ENCODE results near the gene PEX10.

PEX10 gene

DNA sequence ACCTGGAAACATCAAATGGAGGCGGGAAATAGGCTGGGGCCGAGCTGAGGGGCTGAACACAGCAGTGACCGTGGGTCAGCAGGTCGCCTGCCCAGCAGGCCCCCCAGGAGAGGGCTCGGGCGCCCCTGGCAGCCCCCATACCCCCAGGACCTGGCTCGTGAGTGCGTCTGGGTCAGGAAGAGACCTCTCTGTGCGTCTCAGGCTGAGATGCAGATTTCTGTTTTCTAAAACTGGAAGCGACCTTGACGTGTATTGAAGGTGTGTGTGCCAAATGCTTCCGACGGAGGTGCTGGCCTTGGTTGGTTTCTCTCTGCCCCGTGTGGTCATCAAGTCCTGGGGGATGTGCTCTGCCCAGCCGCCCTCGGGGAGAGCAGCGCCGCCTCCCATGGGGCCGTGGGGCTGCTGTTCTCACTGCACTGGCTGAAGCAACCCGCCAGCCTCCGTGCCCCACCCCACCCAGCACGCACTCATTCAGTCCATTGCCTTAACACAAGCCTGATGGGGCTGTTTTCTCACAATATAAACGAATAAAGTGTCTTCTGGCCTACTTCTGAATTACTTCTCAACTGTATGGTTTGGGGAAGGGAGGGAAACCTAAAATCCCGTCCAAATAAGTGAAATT is 7.4 kb downstream of the PEX10 start:
- no peak for DNase-seq (ENCODE audit: low read depth in 2 of 2)

DNA sequence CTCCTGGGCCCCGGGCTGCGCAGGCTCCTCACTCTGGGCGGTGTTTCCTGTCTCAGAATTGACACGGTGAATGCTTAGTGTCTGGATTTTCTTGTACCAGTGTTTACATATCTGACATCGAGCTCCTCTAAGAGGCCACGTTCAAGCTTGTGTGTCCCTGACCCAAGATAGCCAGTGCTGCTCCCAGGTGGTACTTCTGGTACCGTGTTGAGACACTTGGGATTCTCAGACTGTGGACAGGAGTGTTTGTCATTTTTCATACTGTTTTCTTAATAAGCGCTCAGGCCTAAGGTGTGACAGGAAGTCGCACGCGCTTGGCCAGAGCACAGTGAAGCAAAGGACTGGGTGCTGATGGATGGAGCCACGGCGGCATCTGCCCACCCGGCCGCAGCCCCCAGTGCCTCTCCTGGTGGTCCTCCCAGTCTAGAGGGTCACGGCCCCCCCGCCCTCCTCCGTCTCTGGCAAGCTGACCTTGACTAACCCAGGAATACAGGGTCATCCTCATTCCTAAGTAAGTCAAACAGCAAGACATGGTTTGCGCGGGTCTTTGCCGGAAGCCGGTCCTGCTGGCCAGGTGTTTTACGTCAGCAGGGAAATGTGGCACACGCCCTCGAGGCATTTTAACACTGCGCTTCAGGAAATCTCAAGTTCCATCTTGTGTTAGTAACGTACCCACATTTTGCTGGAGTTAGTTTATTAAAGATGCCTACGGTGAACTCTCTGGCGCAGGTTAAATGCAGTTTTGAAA is 8.0 kb downstream of the PEX10 start:
- no peak for DNase-seq (ENCODE audit: low read depth in 2 of 2)

DNA sequence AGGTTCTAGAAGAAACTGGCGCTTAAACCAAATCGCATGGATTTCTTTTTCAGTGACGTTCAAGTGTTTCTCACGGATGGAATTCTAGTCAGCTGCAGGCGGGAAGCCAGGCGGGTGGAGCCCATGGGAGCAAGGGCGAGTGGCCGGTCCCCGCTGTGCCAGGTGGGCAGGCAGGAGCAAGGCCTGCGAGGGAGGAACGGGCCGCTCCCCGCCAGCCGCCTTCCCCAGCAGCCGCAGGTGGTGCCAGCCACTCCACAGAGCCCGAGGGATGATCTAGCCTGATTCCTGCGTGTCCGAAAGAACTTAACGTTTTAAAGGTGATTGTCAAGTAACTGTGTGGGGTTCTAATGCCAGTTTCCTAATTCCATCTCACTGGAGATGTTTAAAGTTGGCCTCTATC is 9.1 kb downstream of the PEX10 start:
- DNase-seq (ENCODE audit: low read depth in 2 of 2), result no peak

DNA sequence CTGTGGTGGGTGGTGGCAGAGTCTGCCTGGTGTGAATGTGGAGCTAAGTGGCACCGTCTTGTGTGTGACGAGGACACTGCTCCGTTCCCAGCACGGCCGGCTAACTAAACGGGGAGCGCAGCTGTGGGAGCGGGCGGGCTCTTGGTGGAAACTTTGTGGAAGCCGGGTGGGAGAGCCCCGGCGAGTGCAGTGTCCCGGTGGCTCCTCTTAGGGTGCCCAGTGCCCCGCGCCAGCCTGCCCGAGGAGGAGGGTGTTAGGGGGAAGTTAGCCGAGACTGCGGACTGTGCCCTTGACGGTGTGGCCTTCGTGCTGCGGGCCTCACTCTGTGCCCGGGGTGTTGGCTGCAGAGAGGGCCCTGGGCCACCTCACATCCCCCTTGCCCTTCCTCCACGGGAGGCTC is 9.9 kb downstream of the PEX10 start:
- no peak for DNase-seq (ENCODE audit: low read depth in 2 of 2)

- no peak for DNase-seq (ENCODE audit: low read depth in 2 of 2)
Measured at GRCh38 chr1:2400950-2401649, 11.3 kb downstream of the PEX10 start.

DNA sequence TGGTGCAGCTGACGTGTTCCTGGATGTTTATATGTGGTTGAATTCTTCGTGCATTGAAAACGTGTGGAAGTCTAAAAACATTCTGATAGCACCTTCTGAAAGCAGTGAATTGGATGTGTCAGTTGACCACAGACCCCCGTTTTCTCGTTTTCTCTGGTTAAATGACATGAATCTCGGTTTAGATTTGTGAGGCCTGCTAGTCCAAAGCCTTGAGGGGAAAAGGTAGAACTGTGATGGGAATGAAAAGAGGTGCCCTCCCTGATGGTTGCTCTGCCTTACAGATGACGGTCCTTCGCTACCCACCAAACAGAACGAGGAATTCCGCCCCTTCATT is 11.8 kb downstream of the PEX10 start:
- no peak for DNase-seq (ENCODE audit: low read depth in 2 of 2)

DNA sequence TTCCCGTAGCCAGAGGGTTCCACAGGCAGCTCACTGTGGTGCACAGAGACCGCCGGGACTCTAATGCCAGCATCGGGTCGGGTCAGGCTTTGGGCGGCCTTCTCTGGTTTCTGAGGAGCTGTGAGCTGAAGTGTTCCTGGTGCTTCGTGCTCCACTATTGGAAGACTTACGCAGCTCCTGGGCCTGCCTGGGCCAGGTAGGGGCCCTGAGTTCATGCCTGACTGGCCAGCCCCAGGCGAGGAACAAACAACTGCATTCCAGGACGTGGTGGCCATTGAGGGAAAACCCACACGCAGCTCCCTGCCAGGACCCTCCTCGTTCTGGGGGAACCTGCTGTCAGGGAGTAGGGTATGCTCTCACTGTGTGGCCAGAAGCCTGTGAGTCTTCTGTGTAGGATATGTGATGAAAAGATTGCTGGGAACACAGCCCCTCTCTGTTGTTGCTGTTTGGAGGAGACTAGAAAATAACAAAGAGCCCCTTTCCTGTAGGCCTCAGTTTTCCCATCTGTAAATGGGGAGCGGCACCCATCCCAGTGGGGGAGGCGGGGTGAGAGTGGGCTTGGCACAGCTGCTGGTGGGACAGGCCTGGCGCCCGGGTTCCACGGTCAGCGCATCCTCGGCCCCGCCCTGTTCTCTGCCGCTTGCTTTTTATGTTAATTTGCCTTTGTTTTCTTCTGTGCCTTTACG is 12.3 kb downstream of the PEX10 start:
- DNase-seq (ENCODE audit: low read depth in 2 of 2), result no peak

DNA sequence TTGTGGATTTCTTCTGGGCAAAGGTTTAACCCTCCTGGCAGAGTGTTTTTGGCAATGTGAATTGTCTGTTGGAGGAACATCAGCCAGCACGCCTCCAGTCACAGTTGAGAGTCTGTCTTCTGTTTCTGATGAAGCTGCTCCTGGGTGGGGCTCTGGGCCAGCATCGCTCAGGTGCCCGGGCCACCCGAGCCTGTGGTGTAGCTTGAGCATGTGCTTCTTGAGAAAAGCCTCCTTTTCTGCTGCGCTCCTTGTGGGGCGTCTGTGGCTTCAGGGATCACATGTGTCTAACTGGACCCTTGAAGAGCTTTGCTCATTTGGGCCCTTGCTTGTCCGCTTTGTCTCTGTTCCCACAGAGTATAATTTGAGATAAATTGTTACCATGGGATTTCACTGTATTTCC is 13.5 kb downstream of the PEX10 start:
- DNase-seq (ENCODE audit: low read depth in 2 of 2), result no peak

GRCh38 chr1:2397007-2397679 is 15.2 kb downstream of the PEX10 start:
- no peak for DNase-seq (ENCODE audit: low read depth in 2 of 2)

DNA sequence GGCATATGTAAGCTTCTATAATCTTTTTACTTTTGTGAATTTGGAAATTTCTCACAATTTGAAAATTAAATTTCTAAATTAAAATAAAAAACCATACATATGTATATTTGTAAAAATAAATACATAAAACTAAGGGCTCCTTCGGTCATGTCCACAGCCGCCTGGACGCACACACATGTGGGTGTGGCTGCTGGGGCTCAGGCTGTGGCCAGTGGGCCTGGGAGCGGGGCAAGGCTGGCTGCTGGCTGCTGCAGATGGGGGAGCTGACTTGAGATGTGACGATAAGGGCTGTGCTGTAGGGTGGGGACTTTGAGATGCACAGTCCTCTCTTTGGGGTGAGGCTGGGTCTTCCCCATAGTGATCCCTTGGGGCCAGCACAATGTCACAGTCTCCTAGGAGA is 15.9 kb downstream of the PEX10 start:
- DNase-seq (ENCODE audit: low read depth in 2 of 2), result no peak

DNA sequence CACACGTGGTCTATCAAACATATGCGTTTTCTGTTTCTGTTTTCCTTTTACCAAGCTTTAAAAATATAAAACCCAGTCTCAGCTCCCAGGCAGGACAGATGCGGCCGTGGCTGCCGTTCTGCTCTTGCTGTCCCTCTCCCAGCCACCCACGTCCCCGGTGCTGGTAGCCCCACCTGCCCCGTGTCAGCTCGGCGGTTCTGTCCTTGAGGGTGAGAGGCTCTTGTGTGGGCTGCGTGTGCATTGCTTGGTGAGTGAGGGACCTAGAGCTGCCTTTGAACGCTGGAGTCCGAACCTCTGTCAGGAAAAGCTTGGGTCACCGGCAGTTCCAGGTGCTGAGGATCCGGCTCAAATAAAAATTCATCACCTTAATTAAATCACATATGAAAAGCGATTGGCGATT is 16.3 kb downstream of the PEX10 start:
- no peak for DNase-seq (ENCODE audit: low read depth in 2 of 2)

DNA sequence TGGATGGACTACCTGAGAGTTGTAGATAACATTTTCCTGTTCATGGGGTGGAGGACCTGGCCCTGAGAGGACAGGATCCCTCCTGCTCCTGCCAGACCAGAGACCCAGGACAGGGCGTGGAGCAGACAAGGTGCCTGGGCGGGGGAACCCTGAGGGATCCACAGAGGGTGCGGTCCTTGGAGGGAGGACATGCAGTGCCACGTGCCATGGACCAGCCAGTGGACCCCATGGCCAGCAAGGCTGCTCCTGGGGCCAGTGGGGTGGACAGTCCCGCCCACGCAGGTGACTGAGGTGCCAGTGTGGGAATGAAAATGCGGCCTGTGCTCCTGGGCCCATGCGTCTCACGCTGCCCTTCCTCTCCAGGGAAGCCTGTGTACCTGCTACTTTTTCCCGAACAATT is 17.1 kb downstream of the PEX10 start:
- DNase-seq (ENCODE audit: low read depth in 2 of 2), result no peak

GRCh38 chr1:2394761-2395160 is 17.6 kb downstream of the PEX10 start:
- DNase-seq (ENCODE audit: low read depth in 2 of 2), result no peak

DNA sequence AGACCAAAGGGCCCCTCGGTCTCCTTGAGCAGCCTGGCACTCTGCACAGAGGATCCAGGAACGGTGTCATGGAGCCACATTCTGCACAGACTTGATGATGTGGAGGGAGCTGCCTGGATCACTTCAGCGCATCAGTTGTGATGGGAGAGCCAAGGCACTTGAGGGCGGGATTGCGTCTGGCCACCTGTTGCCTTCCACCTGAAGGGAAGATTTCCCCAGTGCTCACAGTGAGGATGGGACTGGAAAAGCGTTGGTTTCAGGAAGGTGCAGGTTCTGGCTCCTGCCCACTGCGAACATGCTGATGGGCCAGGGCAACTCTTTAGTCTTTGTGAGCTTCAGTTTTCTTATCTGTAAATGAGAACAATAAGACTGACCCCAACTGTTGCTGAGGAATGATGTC is 18.1 kb downstream of the PEX10 start:
- DNase-seq (ENCODE audit: low read depth in 2 of 2), result no peak

DNA sequence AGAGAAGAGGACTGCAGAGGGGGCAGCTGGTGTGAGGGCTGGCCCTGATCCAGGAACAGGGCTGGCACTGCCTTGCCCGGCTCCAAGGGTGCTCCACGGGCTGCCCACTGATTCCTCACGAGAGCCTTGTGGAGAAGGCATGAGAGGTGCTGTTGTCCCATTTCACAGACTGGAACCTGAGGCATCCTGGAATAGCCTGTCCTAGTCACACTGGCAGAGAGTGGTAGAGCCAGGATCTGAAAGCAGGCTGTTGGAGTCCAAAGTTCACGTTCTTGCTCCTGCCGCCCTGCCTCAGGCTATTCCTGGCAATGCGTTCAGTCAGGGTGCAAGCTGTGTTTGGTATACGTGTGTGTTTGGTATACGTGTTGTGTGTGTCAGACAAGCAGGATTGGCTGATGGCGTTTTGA is 18.9 kb downstream of the PEX10 start:
- no peak for DNase-seq (ENCODE audit: low read depth in 2 of 2)

- DNase-seq (ENCODE audit: low read depth in 2 of 2), result no peak
Measured at GRCh38 chr1:2392686-2393085, 19.7 kb downstream of the PEX10 start.

GRCh38 chr1:2391931-2392509 is 20.3 kb downstream of the PEX10 start:
- no peak for DNase-seq (ENCODE audit: low read depth in 2 of 2)

DNA sequence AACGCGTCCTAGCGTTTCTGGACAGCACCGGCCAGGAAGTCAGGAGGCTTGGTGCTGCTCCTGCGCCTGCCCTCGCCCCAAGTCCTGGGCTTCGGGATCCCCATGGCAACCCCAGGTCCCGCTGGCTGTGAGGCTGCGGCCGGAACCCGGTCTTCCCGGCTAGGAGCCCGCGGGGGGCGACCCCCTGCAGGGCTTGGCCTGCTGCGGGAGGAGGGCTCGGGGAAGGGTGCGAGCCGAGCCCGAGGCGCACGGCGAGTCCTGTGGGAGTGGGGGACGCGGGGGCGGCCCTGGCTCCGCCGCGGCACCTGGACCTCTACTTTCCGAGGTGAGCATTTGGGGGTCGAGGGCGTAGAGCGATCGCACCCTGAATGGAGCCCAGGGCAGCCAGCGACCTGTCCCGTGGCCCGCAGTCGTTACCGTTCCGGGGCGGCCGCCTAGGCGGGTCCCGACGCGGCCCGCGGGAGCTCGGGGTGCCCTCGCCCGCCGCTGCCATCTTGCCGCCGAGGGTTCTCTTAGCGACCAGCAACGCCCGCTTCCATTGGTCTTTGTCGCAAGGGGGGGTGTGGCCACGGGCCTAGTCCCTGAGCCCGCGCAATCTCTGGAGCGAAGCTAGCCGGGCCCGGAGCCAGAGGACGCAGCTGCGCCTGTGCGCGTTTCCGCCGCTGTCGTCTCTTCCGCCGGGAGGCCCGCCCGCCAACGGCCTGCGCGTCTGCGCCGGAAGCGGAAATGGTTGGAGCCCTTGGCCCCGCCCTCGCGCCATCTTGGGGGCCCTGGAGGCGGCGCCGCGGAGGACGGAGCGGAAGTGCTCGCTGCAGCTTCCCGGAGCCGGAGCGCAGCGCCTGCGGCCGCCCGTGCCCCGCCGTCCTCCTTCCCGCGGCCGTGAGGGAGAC is 21.1 kb downstream of the PEX10 start, which contains the start of the genes MORN1 and RER1:
Gene MORN1 (minus strand): TSS at position 514 of the 890 bp plus-strand sequence. CDS start 21 bp downstream, at position 493.
Gene RER1 (plus strand): TSS at position 801 of the 890 bp plus-strand sequence. CDS start 3,950 bp downstream, outside the sequence.
- peak; percentile 97 to 98 for DNase-seq (ENCODE audit: low read depth in 2 of 2)

DNA sequence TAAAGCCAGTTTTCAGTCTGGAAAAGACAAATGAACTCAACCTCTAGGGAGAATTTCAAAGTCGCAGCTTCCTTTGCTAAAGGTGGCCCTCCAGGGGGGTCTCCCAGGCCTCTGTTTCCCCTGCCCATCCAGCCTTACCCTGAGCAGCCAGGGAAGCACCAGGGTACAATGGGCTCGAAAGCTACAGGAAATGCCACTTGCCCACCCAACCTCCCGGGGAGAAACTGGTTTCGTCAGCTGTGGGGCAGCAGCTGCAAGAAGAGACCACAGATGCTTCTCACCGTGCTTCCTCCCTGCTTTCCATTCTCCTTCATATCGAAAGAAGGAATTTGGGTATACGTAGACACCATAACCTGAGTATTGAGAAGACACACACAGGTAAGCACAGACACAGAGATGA is 22.7 kb downstream of the PEX10 start:
- DNase-seq (ENCODE audit: low read depth in 2 of 2), result no peak

Measured in stimulated activated CD8-positive, alpha-beta memory T cell treated with anti-CD3 and anti-CD28 coated beads, Interleukin-2, amount 100 ng/mL, for 1 hour (primary cell).